H9 (cell line): ENCODE measurements around the gene CFAP77. TPM values are rescaled to one million over a fixed set of nuclear protein-coding genes. Genes with fewer than 3 reads are reported as not detected.

ENCODE experiments used
- DNase-seq: peaks from one replicate; pipeline ENCODE4 v3.0.0-alpha.2; 2017
- H2AFZ ChIP-seq: one replicate; pipeline ENCODE4 v1.6.1; 2013; ENCODE audit warnings: mild to moderate bottlenecking, low read length, control low read depth, moderate library complexity
- H2AK5ac ChIP-seq: 2 replicates; pipeline ENCODE4 v1.6.1; 2013; ENCODE audit warnings: low read length, control low read depth, mixed read lengths; ENCODE audit not compliant: insufficient read length
- H2BK120ac ChIP-seq: one replicate; pipeline ENCODE4 v1.6.1; 2013; ENCODE audit warnings: low read depth, mild to moderate bottlenecking, low read length, control low read depth, inconsistent platforms; ENCODE audit not compliant: poor library complexity, severe bottlenecking
- H2BK12ac ChIP-seq: 2 replicates; pipeline ENCODE4 v1.6.1; 2013; ENCODE audit warnings: low read length, control low read depth, mixed read lengths, low read depth; ENCODE audit not compliant: insufficient read length
- H2BK15ac ChIP-seq: 2 replicates; pipeline ENCODE4 v1.6.1; 2013; ENCODE audit warnings: low read depth, low read length, control low read depth
- H2BK20ac ChIP-seq: one replicate; pipeline ENCODE4 v1.6.1; 2013; ENCODE audit warnings: low read depth, mild to moderate bottlenecking, low read length, control low read depth, inconsistent platforms; ENCODE audit not compliant: poor library complexity, severe bottlenecking
- H2BK5ac ChIP-seq: 2 replicates; pipeline ENCODE4 v1.6.1; 2013; ENCODE audit warnings: low read length, control low read depth, mixed read lengths; ENCODE audit not compliant: insufficient read length
- H3K14ac ChIP-seq: 2 replicates; pipeline ENCODE4 v1.6.1; 2013; ENCODE audit warnings: low read length, control low read depth; ENCODE audit not compliant: insufficient read depth
- H3K18ac ChIP-seq: 2 replicates; pipeline ENCODE4 v1.6.1; 2013; ENCODE audit warnings: low read depth, mild to moderate bottlenecking, mixed read lengths, low read length, control low read depth; ENCODE audit not compliant: insufficient read length
- H3K23ac ChIP-seq: 2 replicates; pipeline ENCODE4 v1.6.1; 2013; ENCODE audit warnings: low read length, control low read depth, mixed read lengths, low read depth; ENCODE audit not compliant: insufficient read length
- H3K23me2 ChIP-seq: 2 replicates; pipeline ENCODE4 v1.6.1; 2013; ENCODE audit warnings: low read depth, mild to moderate bottlenecking, mixed read lengths, low read length, control low read depth; ENCODE audit not compliant: insufficient read length, poor library complexity, severe bottlenecking
- H3K27ac ChIP-seq: 2 replicates; pipeline ENCODE4 v1.5.1; 2013; ENCODE audit warnings: low read length, control low read depth, mixed read lengths, low read depth; ENCODE audit not compliant: insufficient read length
- H3K27me3 ChIP-seq: 2 replicates; pipeline ENCODE4 v1.6.1; 2013; ENCODE audit warnings: low read length, control low read depth, inconsistent platforms; ENCODE audit not compliant: insufficient read depth
- H3K4ac ChIP-seq: 2 replicates; pipeline ENCODE4 v1.6.1; 2013; ENCODE audit warnings: low read depth, mild to moderate bottlenecking, control low read depth, inconsistent platforms, low read length, moderate library complexity
- H3K4me1 ChIP-seq: 2 replicates; pipeline ENCODE4 v1.6.1; 2013; ENCODE audit warnings: low read length, control low read depth, inconsistent platforms; ENCODE audit not compliant: insufficient read depth
- H3K4me2 ChIP-seq: 2 replicates; pipeline ENCODE4 v1.6.1; 2013; ENCODE audit warnings: low read length, control low read depth, mixed read lengths; ENCODE audit not compliant: insufficient read length, insufficient read depth
- H3K56ac ChIP-seq: 2 replicates; pipeline ENCODE4 v1.6.1; 2013; ENCODE audit warnings: low read depth, mild to moderate bottlenecking, mixed read lengths, low read length, control low read depth; ENCODE audit not compliant: insufficient read length
- H3K79me1 ChIP-seq: 2 replicates; pipeline ENCODE4 v1.6.1; 2013; ENCODE audit warnings: low read depth, mild to moderate bottlenecking, moderate library complexity, low read length, control low read depth, inconsistent platforms; ENCODE audit not compliant: insufficient read depth, poor library complexity, severe bottlenecking
- H3K79me2 ChIP-seq: 2 replicates; pipeline ENCODE4 v1.6.1; 2013; ENCODE audit warnings: low read length, control low read depth, inconsistent platforms; ENCODE audit not compliant: insufficient read depth
- H3K9ac ChIP-seq: 2 replicates; pipeline ENCODE4 v1.6.1; 2013; ENCODE audit warnings: low read length, control low read depth, mixed read lengths; ENCODE audit not compliant: insufficient read length; ENCODE audit errors: extremely low read depth
- H3K9me3 ChIP-seq: one replicate; pipeline ENCODE4 v1.6.1; 2013; ENCODE audit warnings: low read depth, low read length, inconsistent platforms; ENCODE audit not compliant: control insufficient read depth
- H3T11ph ChIP-seq: one replicate; pipeline ENCODE4 v1.6.1; 2013; ENCODE audit warnings: mild to moderate bottlenecking, low read length, control low read depth, inconsistent platforms
- H4K20me1 ChIP-seq: one replicate; pipeline ENCODE4 v1.6.1; 2013; ENCODE audit not compliant: control insufficient read depth, insufficient read length, insufficient read depth
- H4K5ac ChIP-seq: 2 replicates; pipeline ENCODE4 v1.6.1; 2013; ENCODE audit warnings: low read depth, mild to moderate bottlenecking, mixed read lengths, low read length, control low read depth; ENCODE audit not compliant: insufficient read length
- H4K8ac ChIP-seq: replicated peaks from 2 replicates; pipeline ENCODE4 v1.6.1; 2013; ENCODE audit warnings: low read length, control low read depth, mixed read lengths, low read depth; ENCODE audit not compliant: insufficient read length
- H4K91ac ChIP-seq: 2 replicates; pipeline ENCODE4 v1.6.1; 2013; ENCODE audit warnings: low read depth, mild to moderate bottlenecking, moderate library complexity, mixed read lengths, low read length, control low read depth; ENCODE audit not compliant: insufficient read length
- H3K27ac Mint-ChIP-seq, 3 experiments: 2 replicates in 2 of 3; 3 replicates in 1 of 3; pipeline ENCODE4 v1.8.0; 2020 to 2021; ENCODE audit warnings: mixed read lengths in 3 of 3, mild to moderate bottlenecking in 1 of 3, moderate library complexity in 1 of 3
- H3K27me3 Mint-ChIP-seq: 2 replicates; pipeline ENCODE4 v1.8.0; 2021; ENCODE audit warnings: low read depth, mild to moderate bottlenecking, moderate library complexity, mixed read lengths
- H3K36me3 Mint-ChIP-seq, 3 experiments: 2 replicates in 2 of 3; 3 replicates in 1 of 3; pipeline ENCODE4 v1.8.0; 2020 to 2021; ENCODE audit warnings: low read depth in 3 of 3, mixed read lengths in 3 of 3; ENCODE audit not compliant: insufficient read depth in 1 of 3
- H3K4me1 Mint-ChIP-seq, 2 experiments: 2 replicates each; pipeline ENCODE4 v1.8.0; 2020; ENCODE audit warnings: mixed read lengths in 2 of 2
- H3K4me3 Mint-ChIP-seq, 2 experiments: 2 replicates in 1 of 2; 3 replicates in 1 of 2; pipeline ENCODE4 v1.8.0; 2020 to 2021; ENCODE audit warnings: mild to moderate bottlenecking in 2 of 2, mixed read lengths in 2 of 2, moderate library complexity in 1 of 2
- H3K9me3 Mint-ChIP-seq, 2 experiments: 2 replicates in 1 of 2; 3 replicates in 1 of 2; pipeline ENCODE4 v1.8.0; 2020; ENCODE audit warnings: mild to moderate bottlenecking in 2 of 2, mixed read lengths in 2 of 2, moderate library complexity in 1 of 2
- WGBS: extraction: QIAGEN DNeasy Blood & Tissue Kit; methylation state at CpG from one replicate; pipeline ENCODE4 v1.1.7; 2013; ENCODE audit warnings: missing lambda C conversion rate, low lambda C conversion rate, mixed read lengths; ENCODE audit not compliant: insufficient read length; ENCODE audit errors: extremely low coverage; 5-methylcytosine and 5-hydroxymethylcytosine counted together
- total RNA-seq: library from RNA; stranded (reverse); gene quantifications from 2 replicates; pipeline ENCODE4 v1.2.1, GENCODE V29; 2021
- TF ChIP-seq, protein P1 (sequence below): fragments of 200-600 bp; sonication (generic); conservative IDR thresholded peaks from 3 replicates; pipeline ENCODE4 v1.8.0; 2021; ENCODE audit warnings: antibody characterized with exemption, mild to moderate bottlenecking

The CFAP77 gene
- total RNA-seq, 1 experiment from 2014 or later, result 0.72 TPM

DNA sequence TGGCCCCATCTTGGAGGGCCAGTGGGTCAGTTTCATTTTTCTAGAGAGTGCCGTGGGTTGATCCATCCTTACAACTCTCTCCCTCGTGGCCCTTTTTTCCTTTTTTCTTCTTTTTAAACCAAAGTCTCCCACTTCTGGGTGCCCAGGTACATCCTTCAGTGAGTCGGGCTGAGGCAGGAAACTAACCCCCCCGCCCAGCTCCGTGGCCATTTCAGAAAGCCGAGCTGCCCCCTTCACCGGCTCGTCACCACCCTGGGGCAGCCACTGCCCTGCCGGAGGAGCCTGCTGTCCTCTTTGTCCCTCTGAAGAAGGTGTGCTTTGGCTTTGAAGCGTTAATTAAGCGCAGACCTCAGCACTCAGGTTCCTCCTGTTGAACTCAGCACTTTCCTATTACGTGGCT lies 5.2 kb downstream of the CFAP77 start:
- no peak overlapping the region for H3K4me2 ChIP-seq
- no peak overlapping the region for H4K91ac ChIP-seq
- no peak overlapping the region for H3K4ac ChIP-seq
- H3K9ac ChIP-seq, result no peak overlapping the region
- no peak overlapping the region for H3K23ac ChIP-seq
- Mint-ChIP-seq H3K9me3 (no peaks in the 10 kb centered on the region; a peak in 1 of 5 replicates), H3K36me3 (no peaks in the 10 kb centered on the region), H3K27ac (no peak overlapping the region), H3K4me1 (peaks cover 26 to 37% of the 10 kb centered on the region in 2 experiments), H3K27me3 (peaks cover 39% of the 10 kb centered on the region), H3K4me3 (peak overlapping the region; percentile 17 to 26; a peak in 2 of 5 replicates)
- H2AFZ ChIP-seq, result no peak overlapping the region
- peak; percentile 49 for DNase-seq
- H3K23me2 ChIP-seq, result peaks cover 6% of the 10 kb centered on the region
- no peak overlapping the region for H2BK5ac ChIP-seq
- no peak overlapping the region for H2BK15ac ChIP-seq
- H3K79me2 ChIP-seq, result no peaks in the 10 kb centered on the region
- no peaks in the 10 kb centered on the region for H4K20me1 ChIP-seq
- H3K27ac ChIP-seq, result no peak overlapping the region
- no peak overlapping the region for H4K5ac ChIP-seq
- no peaks in the 10 kb centered on the region; the same call in 1 of the 2 replicates for H3K27me3 ChIP-seq
- H2BK12ac ChIP-seq, result no peak overlapping the region
- no peak overlapping the region for H3K18ac ChIP-seq
- no peak overlapping the region for H3K14ac ChIP-seq
- H4K8ac ChIP-seq, result no peak overlapping the region
- H3K9me3 ChIP-seq, result no peaks in the 10 kb centered on the region
- H3T11ph ChIP-seq, result no peak overlapping the region
- no CpG with 5 or more reads among the region's 12 CpGs for WGBS
- no peak overlapping the region for H3K56ac ChIP-seq
- H2AK5ac ChIP-seq, result no peak overlapping the region
- no peak overlapping the region for H2BK120ac ChIP-seq
- H2BK20ac ChIP-seq, result no peak overlapping the region
- no peaks in the 10 kb centered on the region for H3K4me1 ChIP-seq
- TF ChIP-seq, protein P1, sequence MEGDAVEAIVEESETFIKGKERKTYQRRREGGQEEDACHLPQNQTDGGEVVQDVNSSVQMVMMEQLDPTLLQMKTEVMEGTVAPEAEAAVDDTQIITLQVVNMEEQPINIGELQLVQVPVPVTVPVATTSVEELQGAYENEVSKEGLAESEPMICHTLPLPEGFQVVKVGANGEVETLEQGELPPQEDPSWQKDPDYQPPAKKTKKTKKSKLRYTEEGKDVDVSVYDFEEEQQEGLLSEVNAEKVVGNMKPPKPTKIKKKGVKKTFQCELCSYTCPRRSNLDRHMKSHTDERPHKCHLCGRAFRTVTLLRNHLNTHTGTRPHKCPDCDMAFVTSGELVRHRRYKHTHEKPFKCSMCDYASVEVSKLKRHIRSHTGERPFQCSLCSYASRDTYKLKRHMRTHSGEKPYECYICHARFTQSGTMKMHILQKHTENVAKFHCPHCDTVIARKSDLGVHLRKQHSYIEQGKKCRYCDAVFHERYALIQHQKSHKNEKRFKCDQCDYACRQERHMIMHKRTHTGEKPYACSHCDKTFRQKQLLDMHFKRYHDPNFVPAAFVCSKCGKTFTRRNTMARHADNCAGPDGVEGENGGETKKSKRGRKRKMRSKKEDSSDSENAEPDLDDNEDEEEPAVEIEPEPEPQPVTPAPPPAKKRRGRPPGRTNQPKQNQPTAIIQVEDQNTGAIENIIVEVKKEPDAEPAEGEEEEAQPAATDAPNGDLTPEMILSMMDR, result no peak
- no peaks in the 10 kb centered on the region for H3K79me1 ChIP-seq
